HepG2 (cell line): ENCODE results near the gene RPTOR. TPM values are rescaled to one million over a fixed set of nuclear protein-coding genes. Genes with fewer than 3 reads are reported as not detected.

Source experiments
- ARID3A ChIP-seq: IDR thresholded peaks from 2 replicates; pipeline ENCODE4 v1.6.1; 2012; ENCODE audit warnings: low read depth, low read length, improper control_type of control experiment
- CREBL2 ChIP-seq: sonication (generic); formaldehyde crosslinking; IDR thresholded peaks from 2 replicates; pipeline ENCODE4 v1.8.1; 2023; ENCODE audit warnings: missing genetic modification reagents, mild to moderate bottlenecking, borderline replicate concordance
- EHMT2 ChIP-seq: fragments of 200-600 bp; sonication (generic); IDR thresholded peaks from 2 replicates; pipeline ENCODE4 v1.7.0; 2017; ENCODE audit warnings: antibody characterized with exemption, low read depth, low read length, borderline replicate concordance
- ETS1 ChIP-seq: sonication (generic); formaldehyde crosslinking; IDR thresholded peaks from 2 replicates; pipeline ENCODE4 v1.4.0; 2020; ENCODE audit warnings: missing genetic modification reagents
- GATA4 ChIP-seq: sonication (generic); IDR thresholded peaks from 2 replicates; pipeline ENCODE4 v1.6.1; 2016; ENCODE audit warnings: antibody characterized with exemption, low read depth, borderline replicate concordance
- HNRNPH1 ChIP-seq: fragments of 200-400 bp; formaldehyde crosslinking; optimal IDR thresholded peaks from 2 replicates; pipeline ENCODE3; 2017; ENCODE audit warnings: mild to moderate bottlenecking, low read depth, low read length
- MAFF ChIP-seq: IDR thresholded peaks from 2 replicates; pipeline ENCODE4 v1.6.1; 2011; ENCODE audit warnings: low read depth, low read length, improper control_type of control experiment
- MXD4 ChIP-seq: IDR thresholded peaks from 2 replicates; pipeline ENCODE4 v1.6.1; 2016; ENCODE audit warnings: mild to moderate bottlenecking, missing biosample characterization, missing genetic modification reagents
- SCMH1 ChIP-seq: sonication (generic); formaldehyde crosslinking; IDR thresholded peaks from 2 replicates; pipeline ENCODE4 v1.9.0; 2021; ENCODE audit warnings: missing genetic modification reagents, mild to moderate bottlenecking, borderline replicate concordance
- TGIF2 ChIP-seq: IDR thresholded peaks from 2 replicates; pipeline ENCODE4 v1.6.1; 2016; ENCODE audit warnings: control low read depth, missing compliant biosample characterization
- THAP11 ChIP-seq: IDR thresholded peaks from 2 replicates; pipeline ENCODE4 v1.6.1; 2016; ENCODE audit warnings: missing biosample characterization, missing genetic modification reagents
- ZFP62 ChIP-seq: sonication (generic); formaldehyde crosslinking; IDR thresholded peaks from 2 replicates; pipeline ENCODE4 v1.4.0; 2020; ENCODE audit warnings: missing genetic modification reagents
- ZNF34 ChIP-seq: sonication (generic); formaldehyde crosslinking; IDR thresholded peaks from 2 replicates; pipeline ENCODE4 v1.4.0; 2020; ENCODE audit warnings: mild to moderate bottlenecking, missing genetic modification reagents, borderline replicate concordance
- ZNF556 ChIP-seq: sonication (generic); formaldehyde crosslinking; IDR thresholded peaks from 2 replicates; pipeline ENCODE4 v1.4.0; 2020; ENCODE audit warnings: mild to moderate bottlenecking, missing genetic modification reagents, borderline replicate concordance
- ZNF687 ChIP-seq: sonication (generic); formaldehyde crosslinking; IDR thresholded peaks from 2 replicates; pipeline ENCODE4 v1.5.1; 2020; ENCODE audit warnings: mild to moderate bottlenecking, missing genetic modification reagents, moderate library complexity
- ZZZ3 ChIP-seq: sonication (generic); formaldehyde crosslinking; IDR thresholded peaks from 2 replicates; pipeline ENCODE4 v1.4.0; 2020; ENCODE audit warnings: missing genetic modification reagents, mild to moderate bottlenecking, borderline replicate concordance
- polyA plus RNA-seq, 8 experiments: library from polyadenylated mRNA; depleted of rRNA in 3 of 8; stranded (reverse) in 7 of 8; unstranded in 1 of 8; fragments of >200 nt; fragmentation: Illumina TruSeq in 4 of 8; extraction: Trizol in 4 of 8; gene quantifications; 2 replicates each; pipeline versions ENCODE4 v1.2.1 to v1.2.3, GENCODE V29; 2011 to 2016; ENCODE audit warnings: low read depth in 4 of 8, missing spikeins in 1 of 8, mixed read lengths in 1 of 8; ENCODE audit not compliant: insufficient read depth in 1 of 8
- total RNA-seq, 5 experiments: library from RNA; depleted of rRNA; stranded (reverse); fragments of >200 nt; fragmentation: Illumina TruSeq; extraction: Trizol; gene quantifications; 2 replicates each; pipeline ENCODE4 v1.2.3, GENCODE V29; 2016; ENCODE audit warnings: low read depth in 1 of 5

RPTOR gene
- total and polyA plus RNA-seq, 2 of the 13 experiments (the other 11 are each of a cell fraction or from before 2014, with no cell fraction given) = 6.6 to 25.3 TPM

- TF ChIP-seq ETS1 (no peak), ARID3A (no peak), MXD4 (CRISPR knock-in tag) (no peak), TGIF2 (no peak), ZFP62 (CRISPR knock-in tag) (no peak), ZNF34 (CRISPR knock-in tag) (no peak), MAFF (no peak), ZZZ3 (CRISPR knock-in tag) (0 out of 2 replicates have a peak, but pooled peaks have one; percentile 24), THAP11 (CRISPR knock-in tag) (no peak), CREBL2 (CRISPR knock-in tag) (no peak), GATA4 (no peak), SCMH1 (no peak), HNRNPH1 (no peak), EHMT2 (no peak), ZNF556 (CRISPR knock-in tag) (no peak), ZNF687 (CRISPR knock-in tag) (peak; percentile 53)
- TF ChIP-seq, all 625 proteins: peak for 11
Observed at GRCh38 chr17:80970762-80971703, 426.4 kb downstream of the RPTOR start (continued).
